Measurements from ENCODE around the gene ZC3H12D. TPM values are rescaled to one million over a fixed set of nuclear protein-coding genes. Genes with fewer than 3 reads are reported as not detected.
"Not testable (repeated sequence)": the region's sequence is repeated elsewhere in the genome, so short reads cannot be mapped to it uniquely, and the experiment has no call there.

ZC3H12D gene
- total RNA-seq, 1 donor from 2014 or later = 0.14 TPM

DNA sequence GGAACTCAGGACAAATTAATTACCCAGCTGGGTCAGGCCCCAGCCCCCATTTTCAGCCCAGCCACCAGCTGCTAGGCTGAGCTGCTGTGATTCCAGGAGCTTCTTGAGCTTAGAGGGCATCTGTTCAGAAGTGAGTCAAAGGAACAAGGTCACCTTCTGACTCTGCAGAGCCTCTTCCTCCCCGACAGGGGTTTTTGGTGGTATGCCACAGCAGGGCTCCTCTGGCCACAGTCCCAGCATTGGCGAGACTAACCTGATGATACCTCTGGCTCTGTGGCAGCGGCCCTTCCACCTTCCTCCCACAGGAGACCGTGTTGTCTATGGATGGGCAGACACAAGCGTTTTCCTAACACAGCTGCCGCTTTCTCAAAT, 39.7 kb downstream of the ZC3H12D start:
- Mint-ChIP-seq H3K4me3 (no peak overlapping the region), H3K27ac (ENCODE audit: unreplicated experiment) (no peak overlapping the region), H3K36me3 (ENCODE audit: low read depth) (no peaks in the 10 kb centered on the region), H3K4me1 (peaks cover 6% of the 10 kb centered on the region), H3K9me3 (no peaks in the 10 kb centered on the region), H3K27me3 (ENCODE audit: low read depth) (peaks cover 14% of the 10 kb centered on the region)
- TF ChIP-seq, protein P1, sequence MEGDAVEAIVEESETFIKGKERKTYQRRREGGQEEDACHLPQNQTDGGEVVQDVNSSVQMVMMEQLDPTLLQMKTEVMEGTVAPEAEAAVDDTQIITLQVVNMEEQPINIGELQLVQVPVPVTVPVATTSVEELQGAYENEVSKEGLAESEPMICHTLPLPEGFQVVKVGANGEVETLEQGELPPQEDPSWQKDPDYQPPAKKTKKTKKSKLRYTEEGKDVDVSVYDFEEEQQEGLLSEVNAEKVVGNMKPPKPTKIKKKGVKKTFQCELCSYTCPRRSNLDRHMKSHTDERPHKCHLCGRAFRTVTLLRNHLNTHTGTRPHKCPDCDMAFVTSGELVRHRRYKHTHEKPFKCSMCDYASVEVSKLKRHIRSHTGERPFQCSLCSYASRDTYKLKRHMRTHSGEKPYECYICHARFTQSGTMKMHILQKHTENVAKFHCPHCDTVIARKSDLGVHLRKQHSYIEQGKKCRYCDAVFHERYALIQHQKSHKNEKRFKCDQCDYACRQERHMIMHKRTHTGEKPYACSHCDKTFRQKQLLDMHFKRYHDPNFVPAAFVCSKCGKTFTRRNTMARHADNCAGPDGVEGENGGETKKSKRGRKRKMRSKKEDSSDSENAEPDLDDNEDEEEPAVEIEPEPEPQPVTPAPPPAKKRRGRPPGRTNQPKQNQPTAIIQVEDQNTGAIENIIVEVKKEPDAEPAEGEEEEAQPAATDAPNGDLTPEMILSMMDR (conservative IDR thresholded peaks at IDR 0.05) = no peak
- DNase-seq (ENCODE audit: low read depth, low spot score) = no peak

DNA sequence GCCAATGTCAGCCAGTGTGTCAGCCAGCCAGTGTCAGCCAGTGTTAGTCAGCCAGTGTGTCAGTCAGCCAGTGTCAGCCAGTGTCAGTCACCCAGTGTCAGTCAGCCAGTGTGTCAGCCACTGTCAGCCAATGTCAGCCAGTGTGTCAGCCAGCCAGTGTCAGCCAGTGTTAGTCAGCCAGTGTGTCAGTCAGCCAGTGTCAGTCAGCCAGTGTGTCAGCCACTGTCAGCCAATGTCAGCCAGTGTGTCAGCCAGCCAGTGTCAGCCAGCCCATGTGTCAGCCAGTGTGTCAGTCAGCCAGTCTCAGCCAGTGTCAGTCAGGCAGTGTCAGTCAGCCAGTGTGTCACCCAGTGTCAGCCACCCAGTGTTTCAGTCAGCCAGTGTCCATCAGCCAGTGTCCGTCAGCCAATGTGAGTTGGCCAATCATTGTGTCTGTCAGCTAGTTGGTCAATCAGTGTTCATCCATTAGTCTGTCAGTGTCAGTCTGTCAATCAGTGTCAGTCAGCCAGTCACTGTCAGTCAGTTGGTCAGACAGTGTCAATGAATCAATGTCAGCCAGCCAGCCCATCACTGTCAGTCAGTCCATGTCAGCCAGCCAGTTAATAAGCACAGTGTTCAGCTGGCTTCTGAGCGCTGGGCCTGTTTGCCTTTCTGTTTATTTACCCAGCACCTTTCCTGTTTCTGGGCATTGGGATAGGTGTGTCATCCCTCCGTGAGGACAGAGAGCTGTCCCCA, 40.3 kb downstream of the ZC3H12D start:
- H3K27me3 Mint-ChIP-seq (ENCODE audit: low read depth); H3K36me3 Mint-ChIP-seq (ENCODE audit: low read depth); H3K9me3 Mint-ChIP-seq; H3K4me3 Mint-ChIP-seq; DNase-seq (ENCODE audit: low read depth, low spot score); H3K27ac Mint-ChIP-seq (ENCODE audit: unreplicated experiment); H3K4me1 Mint-ChIP-seq: not testable (repeated sequence)

DNA sequence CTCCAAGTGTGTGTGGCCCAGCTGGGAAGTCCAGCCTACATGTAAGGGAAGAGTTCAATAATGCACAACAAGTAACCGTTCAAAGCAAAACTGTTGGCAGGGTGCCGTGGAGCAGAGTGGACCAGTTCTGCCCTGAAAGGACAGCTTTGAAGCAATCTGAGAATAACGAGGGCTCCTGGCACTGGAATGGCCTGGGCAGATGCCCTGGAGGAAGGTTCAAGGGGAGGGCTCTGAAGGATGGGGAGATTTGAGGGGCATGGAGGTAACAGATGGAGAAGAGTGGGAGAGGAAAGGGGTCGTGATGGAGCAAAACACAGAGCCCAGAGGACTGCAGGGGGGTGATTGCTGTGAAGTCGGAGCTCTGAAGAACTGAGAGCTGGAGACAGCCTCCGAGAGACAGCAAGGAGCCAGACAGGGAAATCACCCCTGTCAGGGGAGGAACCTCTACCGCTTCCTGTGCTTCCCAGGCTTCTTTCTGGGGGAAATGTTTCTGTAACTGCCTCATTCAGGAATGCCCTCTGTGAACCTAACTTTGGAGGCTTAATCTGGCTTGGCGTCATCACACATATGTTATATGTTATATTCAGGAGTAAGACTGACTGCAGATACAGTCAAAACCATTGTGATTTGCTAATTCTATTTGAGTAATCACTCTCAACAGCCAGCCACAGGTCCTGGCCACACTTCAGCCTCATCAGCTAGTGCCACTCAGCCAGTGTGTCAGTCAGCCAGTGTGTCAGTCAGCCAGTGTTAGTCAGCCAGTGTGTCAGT, 41.2 kb downstream of the ZC3H12D start:
- H3K27me3 Mint-ChIP-seq (ENCODE audit: low read depth) = peaks cover 3% of the 10 kb centered on the region
- H3K36me3 Mint-ChIP-seq (ENCODE audit: low read depth) = no peaks in the 10 kb centered on the region
- H3K4me1 Mint-ChIP-seq = peaks cover 6% of the 10 kb centered on the region
- TF ChIP-seq, protein P1 (conservative IDR thresholded peaks at IDR 0.05) = no peak
- no peaks in the 10 kb centered on the region for H3K9me3 Mint-ChIP-seq
- H3K4me3 Mint-ChIP-seq = no peak overlapping the region
- DNase-seq (ENCODE audit: low read depth, low spot score) = no peak
- H3K27ac Mint-ChIP-seq (ENCODE audit: unreplicated experiment) = no peak overlapping the region

DNA sequence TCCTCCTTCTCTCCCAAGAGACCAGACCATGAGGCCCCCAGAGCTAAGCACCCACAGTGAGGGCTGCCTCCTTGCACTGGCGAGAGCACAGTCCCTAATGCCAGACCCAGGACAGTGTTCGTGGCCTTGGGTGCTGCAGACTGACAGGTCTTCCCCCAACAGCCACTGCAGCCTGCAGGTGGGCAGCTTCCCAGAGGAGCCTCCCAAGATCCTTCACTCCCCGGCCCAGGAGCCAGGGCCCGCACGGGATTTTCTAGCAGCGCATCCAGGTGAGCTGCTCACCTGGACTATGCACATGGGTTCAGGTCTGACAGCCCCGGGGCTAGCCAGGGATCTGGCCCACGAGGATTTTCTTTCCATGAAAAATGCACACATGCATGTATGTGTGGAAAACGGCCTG, 43.1 kb downstream of the ZC3H12D start:
- peaks cover 6% of the 10 kb centered on the region for H3K4me1 Mint-ChIP-seq
- no peak overlapping the region for H3K27ac Mint-ChIP-seq (ENCODE audit: unreplicated experiment)
- H3K36me3 Mint-ChIP-seq (ENCODE audit: low read depth) = no peaks in the 10 kb centered on the region
- DNase-seq (ENCODE audit: low read depth, low spot score) = no peak
- H3K4me3 Mint-ChIP-seq = no peak overlapping the region
- TF ChIP-seq, protein P1 (conservative IDR thresholded peaks at IDR 0.05) = no peak
- no peaks in the 10 kb centered on the region for H3K27me3 Mint-ChIP-seq (ENCODE audit: low read depth)
- no peaks in the 10 kb centered on the region for H3K9me3 Mint-ChIP-seq

DNA sequence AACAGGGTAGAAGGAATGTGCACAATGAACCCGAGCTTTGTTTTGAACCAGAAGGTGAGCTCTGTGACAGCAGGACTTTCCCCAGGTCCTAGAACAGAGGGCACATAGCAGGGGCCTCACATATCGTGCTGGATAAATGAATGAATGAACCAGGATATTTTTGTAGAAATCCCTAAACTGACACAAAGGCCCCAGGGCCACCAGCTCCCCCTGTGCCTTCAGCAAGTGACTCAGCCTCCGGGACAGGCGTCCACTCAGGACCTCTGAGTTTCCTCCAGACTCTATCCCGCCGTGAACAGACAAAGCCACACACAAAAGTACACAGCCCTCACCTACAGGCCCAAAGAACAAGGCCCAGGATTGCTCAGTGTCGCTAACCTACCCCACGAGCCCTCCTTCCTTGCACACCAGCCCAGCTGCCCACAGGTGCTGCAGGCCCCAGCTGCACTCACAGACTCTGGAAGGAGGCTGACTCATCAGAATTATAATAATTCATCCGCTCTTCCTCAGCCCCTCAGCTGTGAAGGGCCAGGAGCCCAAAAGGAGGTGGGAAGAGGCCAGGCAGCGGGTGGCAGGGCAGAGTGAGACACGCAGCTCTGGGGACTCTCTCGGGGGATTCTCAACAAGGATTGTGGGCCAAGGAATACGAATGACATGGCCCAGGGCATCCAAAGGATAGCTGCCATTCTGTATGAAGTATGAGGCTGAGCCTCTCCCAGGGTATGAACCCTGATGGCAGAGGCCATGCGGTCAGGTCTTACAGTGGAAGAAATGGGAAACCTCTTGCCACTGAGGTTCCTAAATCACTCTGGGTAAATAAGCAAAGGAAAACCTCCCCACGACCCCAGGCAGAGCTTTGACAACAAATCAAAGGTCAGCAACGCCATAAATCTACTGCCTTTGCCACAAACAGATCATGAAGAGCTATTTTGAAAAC, 43.8 kb downstream of the ZC3H12D start:
- no peaks in the 10 kb centered on the region for H3K27me3 Mint-ChIP-seq (ENCODE audit: low read depth)
- no peak for DNase-seq (ENCODE audit: low read depth, low spot score)
- no peaks in the 10 kb centered on the region for H3K36me3 Mint-ChIP-seq (ENCODE audit: low read depth)
- TF ChIP-seq, protein P1 (conservative IDR thresholded peaks at IDR 0.05) = no peak
- peaks cover 6% of the 10 kb centered on the region for H3K4me1 Mint-ChIP-seq
- no peak overlapping the region for H3K4me3 Mint-ChIP-seq
- H3K27ac Mint-ChIP-seq (ENCODE audit: unreplicated experiment) = peak overlapping the region; percentile 27
- no peaks in the 10 kb centered on the region for H3K9me3 Mint-ChIP-seq

Measured in neural crest cell (in vitro differentiated cells).